GM18873 (cell line): ENCODE data around the gene FLYWCH1.
A peak's percentile ranks its signal among the peaks of the same experiment; 100 is the strongest.
"Not testable (repeated sequence)": the region's sequence is repeated elsewhere in the genome, so short reads cannot be mapped to it uniquely, and the experiment has no call there.

ENCODE experiments used
- ATAC-seq: cut with Tn5 transposase; IDR thresholded peaks from one replicate; pipeline ENCODE4 v1.9.1; 2021; ENCODE audit warnings: mild to moderate bottlenecking, moderate library complexity, moderate number of reproducible peaks; ENCODE audit not compliant: unreplicated experiment, low FRiP score

Gene FLYWCH1

DNA sequence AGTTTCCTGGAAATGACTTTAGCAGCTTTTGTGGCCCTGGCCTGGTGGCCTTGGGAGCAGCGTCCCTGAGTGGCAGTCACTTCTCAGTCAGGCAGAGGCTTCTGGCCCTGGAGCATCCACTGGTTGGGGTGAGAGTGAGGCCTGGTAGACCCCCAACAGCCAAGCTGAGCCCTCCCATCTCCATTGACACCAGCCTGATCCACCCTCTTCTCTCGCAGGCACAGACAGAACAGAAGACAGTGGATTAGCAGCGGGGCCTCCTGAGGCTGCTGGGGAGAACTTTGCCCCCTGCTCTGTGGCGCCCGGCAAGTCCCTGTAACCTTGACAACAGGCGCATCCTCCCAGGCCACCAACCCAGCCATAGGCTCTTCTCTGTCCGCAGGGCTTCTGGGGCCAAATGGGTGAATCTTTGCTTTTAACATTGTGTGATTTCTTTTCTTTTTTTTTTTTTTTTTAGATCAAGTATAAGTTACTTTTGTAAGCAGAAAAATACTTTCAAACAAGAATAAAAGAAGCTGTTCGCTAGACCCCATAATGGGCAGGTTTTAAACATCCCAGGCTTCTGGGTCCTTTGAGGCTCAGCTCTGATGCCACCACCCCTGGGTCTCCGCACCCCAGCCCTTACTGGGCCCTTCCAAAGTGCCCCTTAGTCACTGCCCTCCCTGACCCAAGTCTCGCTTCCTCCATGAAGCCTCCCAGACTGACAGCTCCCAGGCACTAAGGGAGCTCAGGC lies 12.7 kb upstream of the FLYWCH1 start:
- ATAC-seq, result no peak

DNA sequence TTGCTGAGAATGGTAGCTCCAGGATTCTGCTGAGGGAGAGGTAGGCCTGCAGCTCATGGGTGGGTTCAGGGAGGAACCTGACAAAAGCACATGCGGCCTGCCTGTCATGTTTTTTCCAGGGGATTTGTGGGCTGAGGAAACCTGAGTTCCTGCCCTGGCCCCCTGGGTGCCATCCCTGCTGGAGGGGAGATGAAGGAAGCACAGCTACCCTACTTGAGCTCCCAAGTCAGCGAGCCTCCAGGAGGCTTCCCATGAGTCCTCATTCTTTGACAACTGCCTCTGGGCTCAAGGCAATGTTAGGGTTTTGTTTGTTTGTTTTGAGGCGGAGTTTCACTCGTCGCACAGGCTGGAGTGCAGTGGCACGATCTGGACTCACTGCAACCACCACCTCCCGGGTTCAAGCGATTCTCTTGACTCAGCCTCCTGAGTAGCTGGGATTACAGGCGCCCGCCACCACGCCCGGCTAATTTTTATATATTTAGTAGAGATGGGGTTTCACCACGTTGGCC lies 12.1 kb upstream of the FLYWCH1 start:
- ATAC-seq, result no peak

DNA sequence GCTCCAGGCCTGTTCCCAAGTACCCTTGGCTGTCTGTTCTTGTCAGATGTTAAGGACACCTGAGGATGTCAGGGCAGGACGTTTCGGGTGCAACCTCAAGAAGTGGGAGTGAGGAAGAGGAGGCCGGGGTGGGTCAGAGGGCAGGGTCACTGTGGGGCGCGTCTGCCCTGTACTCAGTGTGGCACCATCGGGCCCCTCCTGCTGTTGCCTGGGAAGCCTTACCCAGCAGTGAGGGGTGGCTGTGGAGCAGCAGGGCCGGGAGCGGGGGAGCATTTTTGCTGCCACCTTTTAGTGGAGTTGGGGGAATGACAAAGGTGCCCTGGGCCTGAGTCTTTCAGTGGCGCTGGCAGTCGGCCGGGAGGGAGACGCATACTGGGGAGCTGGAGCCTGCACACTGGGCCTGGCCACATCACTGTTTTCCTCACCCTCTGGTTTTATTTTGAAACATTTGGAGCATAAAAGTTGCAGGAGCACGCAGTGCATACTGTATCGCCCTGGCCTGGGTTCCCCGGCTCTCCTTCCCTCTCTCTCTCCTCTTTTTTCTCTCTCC lies 11.1 kb upstream of the FLYWCH1 start:
- no peak for ATAC-seq

DNA sequence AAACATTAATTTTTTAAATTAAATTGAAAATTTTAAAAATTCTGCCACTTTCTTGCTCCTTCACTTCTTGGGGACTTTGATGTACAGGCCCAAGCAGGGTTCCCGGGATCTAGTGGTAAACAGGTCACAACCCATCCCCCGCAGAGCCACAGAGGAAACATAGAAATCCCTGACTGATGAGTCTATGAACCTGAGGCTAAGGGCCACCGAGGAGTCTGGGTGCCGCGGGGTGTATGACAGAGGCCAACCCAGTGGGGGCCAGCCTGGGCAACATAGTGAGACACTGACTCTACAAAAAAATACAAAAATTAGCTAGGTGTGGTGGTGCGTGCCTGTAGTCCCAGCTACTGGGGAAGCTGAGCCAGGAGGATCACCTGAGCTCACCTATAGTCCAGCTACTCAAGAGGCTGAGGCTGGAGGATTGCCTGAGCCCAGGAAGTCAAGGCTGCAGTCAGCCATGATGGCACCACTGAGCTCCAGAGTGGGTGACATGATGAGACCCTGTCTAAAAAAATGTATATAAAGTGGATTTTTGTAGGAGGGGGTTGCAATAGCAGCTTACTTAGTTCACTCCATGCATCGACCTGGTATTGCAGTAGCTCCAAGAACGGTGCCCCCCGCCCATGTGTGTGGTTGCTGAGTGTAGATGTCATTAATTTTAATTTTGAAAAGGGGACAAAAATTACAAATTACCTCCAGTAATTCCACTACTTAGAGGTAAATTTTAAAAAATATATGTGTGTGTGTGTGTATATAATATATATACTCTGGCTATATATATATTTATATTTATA lies 9.2 kb upstream of the FLYWCH1 start:
- no peak for ATAC-seq

DNA sequence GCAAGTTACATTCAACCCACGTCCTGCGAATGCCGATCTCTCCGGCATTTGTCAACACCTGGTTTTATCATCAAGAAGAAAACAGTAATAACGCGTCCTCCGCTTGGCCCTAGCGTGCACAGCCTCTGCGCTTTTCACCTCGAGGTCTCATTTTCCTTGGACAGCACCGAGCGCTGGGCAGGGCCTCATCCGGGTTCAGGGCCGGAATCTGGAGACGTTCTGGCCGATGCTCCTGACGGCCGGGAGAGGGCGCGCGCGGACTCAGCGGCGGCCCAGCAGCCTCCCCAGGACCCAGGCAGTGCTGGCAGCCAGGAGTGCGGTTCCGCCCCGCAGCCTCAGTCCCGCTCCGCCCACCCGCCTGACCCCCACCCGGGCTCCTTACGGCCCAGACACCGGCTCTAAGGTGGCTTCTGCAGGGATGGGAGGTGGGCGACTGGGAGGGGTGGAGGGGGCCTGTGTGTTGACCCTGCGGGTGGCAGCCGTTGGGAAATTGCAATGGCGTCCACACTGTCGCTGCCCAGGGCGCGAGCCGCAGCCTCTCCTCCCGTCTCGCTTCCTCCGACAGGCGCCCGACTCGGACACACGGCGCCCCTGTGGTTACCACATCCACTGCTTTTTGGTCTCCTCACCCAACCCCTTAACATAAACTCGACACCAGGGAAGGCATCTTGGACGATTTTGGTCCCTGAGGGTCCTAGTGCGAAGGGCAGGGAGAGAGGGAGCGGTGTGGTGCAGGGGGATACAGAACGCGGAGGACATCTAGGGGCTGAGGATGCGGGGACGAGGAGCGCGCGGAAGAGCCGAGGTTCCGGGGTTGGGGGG lies 7.4 kb upstream of the FLYWCH1 start:
- ATAC-seq, result peak; percentile 41

DNA sequence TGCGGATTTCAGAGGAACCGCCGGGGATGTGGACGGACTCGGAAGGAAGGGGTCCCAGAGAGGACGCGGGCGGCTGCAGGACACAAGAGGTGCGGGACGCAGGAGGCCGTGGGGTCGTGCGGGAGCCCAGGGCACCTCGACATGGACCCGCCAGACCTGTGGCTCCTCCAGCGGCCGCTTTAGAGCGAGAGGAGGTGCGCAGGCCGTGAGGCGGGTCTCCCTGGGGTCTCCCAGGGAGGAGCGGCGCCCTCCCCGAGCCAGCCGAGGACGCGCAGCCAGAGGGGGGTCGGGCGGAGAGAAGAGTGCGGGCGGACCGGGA lies 6.8 kb upstream of the FLYWCH1 start:
- peak; percentile 21 for ATAC-seq

DNA sequence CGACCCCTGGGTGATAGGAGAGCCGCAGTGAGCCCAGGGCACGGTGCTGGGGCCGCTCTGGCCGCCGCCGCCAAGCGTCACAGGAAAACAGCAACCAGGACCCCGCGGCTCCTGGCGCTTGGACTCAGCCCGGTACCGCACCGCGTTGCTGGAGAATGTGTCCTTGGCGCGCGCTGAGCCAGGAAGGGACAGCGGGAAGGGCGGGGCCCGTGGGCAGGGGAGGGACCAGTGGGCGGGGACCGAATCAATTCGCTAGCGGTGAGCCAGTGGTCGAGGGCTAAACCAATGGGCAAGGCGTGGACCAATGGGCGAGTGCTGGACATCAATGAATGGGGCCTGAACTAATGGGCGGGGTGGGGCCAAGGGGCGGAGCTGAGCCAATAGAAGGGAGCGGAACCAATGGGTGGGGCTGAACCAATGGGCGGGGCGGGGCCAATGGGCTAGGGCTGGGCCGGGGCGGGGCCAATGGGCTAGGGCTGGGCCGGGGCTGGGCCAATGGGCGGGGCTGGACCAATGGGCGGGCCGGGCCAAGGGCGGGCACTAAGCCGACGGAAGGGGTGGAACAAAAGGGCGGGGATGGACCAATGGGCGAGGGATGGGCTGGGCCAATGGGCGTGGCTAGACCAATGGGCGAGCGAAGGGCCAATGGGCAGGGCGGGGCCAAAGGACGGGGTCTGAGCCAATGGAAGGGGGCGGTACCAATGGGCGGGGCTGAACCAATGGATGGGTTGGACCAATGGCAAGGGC lies 6.3 kb upstream of the FLYWCH1 start:
- ATAC-seq, result peak; percentile 52

DNA sequence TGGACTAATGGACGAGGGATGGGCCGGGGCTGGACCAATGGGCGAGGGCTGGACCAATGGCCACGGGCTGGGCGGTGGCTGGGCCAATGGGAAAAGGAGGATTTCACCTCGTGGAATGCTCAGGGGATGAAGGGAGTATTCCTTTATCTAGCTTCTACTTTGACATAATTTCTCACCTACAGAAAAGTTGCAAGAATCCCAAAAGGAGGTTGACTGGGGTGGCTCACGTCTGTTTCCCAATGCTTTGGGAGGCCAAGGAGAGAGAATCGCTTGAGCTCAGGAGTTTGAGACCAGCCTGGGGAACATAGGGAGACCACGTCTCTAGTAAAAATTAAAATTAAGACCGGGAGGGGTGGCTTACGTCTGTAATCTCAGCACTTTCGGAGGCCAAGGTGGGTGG lies 5.7 kb upstream of the FLYWCH1 start:
- no peak for ATAC-seq

DNA sequence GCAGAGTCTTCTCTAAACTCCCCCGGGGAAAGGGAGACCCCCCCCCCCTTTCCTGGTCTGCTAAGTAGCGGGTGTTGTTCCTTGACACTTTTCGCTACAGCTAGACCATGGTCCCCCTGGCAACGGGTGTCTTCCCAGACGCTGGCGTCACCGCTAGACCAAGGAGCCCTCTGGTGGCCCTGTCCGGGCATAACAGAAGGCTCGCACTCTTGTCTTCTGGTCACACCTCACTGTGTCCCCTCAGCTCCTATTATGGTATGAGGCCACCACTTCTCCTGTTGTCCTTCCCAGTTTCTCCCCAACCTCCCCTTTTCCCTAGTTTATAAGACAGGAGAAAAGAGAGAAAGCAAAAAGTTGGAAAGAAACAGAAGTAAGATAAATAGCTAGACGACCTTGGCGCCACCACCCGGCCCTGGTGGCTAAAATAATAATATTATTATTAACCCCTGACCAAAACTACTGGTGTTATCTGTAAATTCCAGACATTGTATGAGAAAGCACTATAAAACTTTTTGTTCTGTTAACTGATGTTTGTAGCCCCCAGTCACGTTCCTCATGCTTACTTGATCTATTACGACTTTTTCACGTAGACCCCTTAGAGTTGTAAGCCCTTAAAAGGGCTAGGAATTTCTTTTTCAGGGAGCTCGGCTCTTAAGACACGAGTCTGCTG lies 4.5 kb upstream of the FLYWCH1 start:
- ATAC-seq, result not testable (repeated sequence)

DNA sequence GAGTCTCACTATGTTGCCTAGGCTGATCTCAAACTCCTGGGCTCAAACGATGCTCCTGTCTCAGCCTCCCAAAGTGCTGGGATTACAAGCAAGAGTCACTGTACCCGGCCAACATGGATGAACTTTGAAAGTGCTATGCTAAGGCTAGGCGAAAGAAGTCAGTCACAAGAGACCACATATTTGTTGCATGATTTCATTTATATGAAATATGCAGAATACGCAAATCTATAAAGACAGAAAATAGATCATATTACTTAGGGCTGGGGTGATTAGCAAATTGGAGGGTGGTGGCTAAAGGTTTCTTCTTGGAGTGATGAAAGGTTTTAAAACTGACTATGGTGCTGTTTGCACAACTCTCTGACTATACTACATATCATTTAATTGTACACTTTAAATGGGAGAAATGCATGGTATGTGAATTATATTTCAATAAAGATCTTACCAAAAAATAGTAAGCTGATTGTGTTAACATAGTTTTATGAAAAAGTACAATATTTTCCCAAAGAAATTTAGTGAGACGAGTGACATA lies 1.2 kb upstream of the FLYWCH1 start:
- ATAC-seq, result no peak

DNA sequence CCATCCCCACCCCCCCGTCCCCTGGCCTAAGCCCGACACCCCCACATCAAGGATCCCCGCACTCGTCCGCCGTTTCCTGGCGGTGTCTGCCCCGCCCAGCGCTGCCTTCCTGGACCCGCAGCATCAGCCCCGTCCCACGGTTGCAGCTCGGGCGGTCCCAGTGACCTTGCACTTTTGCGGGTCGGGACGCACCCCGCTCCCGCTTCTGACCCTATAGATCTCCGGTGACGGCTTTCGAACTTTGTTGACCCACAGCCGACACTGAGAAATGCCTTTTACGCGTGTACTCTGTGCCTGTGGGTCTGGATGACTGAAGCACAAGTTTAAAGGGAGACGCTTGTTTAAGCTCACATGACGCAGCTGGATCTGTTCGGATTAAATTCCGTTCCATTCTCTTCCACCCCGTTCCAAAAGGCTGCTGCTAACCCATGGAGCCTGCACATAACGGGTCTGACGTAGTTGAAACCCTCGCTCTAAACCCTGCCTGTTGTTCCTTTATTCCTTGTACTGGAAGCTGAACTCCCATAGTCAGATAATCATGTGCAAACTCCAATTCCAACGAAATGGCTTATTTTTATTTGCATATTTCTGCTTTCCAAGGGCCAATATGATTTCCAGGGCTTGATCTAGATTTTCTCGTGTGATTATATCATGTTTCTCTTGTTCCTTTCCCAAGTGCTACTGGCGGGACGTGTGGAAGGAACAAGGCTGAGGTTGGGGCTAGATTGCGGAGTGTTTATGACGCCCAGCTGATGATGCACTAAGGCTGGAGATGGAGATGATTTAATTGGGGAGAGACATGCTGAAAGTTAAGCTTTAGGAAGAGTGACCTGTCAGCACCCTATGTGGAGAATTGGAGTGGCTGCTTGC lies 834 bp downstream of the FLYWCH1 start:
- ATAC-seq, result no peak

DNA sequence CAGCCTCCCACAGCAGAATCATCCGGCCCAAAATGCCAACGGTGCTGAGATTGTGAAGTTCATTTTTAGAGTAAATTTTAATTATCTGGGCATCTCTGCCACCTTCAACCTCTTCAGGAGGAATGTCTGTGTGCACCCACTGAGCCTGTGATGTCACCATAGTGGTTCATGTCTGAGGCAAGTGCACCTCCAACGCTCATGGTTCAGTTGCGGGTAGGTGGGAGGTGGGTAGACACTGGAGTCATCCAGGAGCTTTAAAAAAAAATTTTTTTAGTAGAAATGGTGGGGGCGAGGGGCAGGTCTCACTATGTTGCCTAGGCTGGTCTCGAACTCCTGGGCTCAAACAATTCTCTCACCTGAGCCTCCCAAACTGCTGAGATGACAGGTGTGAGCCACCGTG lies 1.9 kb downstream of the FLYWCH1 start:
- no peak for ATAC-seq

DNA sequence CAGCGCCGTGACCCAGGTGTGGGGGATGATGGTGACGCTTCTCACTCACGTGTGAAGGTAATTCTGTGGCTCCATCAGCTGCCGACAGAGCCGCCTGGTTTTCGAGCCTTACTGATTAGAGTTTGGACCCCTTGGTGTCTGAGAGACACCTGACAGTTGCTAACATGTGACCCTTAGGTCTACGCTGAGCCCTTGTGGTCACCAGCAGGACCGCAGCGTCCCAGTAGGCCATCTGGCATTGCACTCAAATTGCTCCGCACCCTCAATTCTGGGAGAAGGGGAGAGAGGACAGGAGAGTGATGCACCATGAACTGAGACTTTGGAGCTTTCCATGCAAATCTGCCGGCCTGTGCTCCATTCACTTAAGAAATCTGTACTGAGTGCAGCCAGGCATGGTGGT lies 2.5 kb downstream of the FLYWCH1 start:
- ATAC-seq, result no peak

DNA sequence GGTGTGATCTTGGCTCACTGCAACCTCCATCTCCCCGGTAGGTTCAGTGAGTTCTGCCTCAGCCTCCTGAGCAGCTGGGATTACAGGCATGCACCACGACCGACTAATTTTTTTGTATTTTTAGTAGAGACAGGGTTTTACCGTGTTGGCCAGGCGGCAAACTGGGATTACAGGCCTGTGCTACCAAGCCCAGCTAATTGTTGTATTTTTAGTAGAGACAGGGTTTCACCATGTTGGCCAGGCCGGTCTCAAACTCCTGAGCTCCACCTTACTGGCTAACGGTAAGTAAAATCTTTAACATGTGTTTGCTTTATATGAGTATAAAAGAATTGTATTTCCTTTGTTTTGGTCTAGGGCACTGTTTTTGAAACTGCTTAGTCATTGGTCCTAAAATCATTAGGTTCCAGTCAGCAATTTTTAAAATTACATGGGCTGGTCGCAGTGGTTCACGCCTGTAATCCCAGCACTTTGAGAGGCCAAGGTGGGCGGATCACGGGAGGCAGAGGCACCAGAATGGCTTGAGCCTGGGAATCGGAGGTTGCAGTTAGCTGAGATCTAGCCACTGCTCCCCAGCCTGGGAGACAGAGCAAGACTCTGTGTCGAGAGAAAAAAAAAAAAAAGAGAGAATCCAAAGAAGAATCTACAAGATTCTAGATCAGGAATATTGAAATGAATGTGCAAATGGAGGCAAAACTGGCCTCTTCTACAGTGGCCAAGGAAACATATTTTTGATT lies 3.6 kb downstream of the FLYWCH1 start:
- ATAC-seq, result no peak

DNA sequence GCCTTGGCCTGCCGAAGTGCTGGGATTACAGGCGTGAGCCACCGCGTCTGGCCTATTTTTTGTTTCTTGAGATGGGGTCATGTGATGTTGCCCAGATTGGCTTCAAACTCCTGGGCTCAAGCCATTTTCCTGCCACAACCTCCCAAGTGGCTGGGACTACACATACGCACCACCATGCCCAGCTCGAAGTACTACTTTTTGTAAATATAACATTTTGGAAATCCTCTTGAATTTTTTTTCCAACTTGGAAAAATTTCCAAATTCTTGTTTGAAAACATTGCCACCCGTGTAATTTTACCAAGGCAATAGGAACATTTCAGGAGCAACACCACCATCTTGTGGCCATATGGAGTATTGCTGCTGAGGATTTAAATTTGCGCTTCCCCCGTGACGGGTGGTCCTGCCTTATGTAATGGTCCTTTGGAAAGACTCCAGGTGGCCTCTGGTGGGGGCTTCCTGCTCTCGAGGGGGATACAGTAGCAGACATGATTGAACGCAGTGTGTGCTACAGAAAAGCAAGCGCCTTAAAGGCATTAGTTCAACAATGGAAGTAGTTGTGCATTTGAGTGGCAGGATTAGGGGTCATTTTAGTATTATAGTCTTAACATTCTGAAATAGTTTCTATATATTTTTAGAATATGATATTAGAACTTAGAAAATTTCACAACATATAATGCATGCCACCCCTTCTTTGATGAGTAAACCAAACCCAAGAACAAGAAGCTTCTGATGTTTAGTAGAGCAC lies 8.0 kb downstream of the FLYWCH1 start:
- no peak for ATAC-seq

DNA sequence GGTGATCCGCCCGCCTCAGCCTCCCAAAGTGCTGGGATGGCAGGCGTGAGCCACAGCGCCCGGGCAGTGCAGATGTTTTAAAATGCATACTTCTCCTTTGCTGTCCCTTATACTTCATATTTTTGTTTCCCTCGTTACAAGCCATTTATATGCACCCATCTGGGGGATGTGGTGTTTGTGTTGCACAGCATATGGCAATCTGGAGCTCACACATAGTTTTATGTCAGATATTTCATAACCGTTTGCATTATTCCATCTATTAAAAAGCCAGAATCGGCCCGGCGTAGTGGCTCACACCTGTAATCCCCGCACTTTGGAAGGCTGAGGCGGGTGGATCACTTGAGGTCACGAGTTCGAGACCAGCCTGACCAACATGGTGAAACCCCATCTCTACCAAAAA lies 11.8 kb downstream of the FLYWCH1 start:
- ATAC-seq, result no peak
